ENCODE measurements around the gene DUS2. TPM values are rescaled to one million over a fixed set of nuclear protein-coding genes. Genes with fewer than 3 reads are reported as not detected.
A peak's percentile ranks its signal among the peaks of the same experiment; 100 is the strongest.

DUS2 gene
- total and polyA plus RNA-seq, 7 donors: 3.6 to 17.3 (median 6.6) TPM

- WGBS, 2 donors: 61 to 81% methylated on average over 7 of the region's 7 CpGs
- no peak for DNase-seq
- peaks cover 0 to 56% (median 17%) of the 10 kb centered on the region in 4 donors for H3K36me3 ChIP-seq
- H3K4me1 ChIP-seq: peaks cover 0 to 16% (median 3%) of the 10 kb centered on the region in 4 donors
- H3K27me3 ChIP-seq: no peaks in the 10 kb centered on the region
- intact Hi-C loops (cut with DNase I): no loop called here
- no peaks in the 10 kb centered on the region for H3K9me3 ChIP-seq
- H3K4me3 ChIP-seq: no peak overlapping the region
- H3K27ac ChIP-seq: no peak overlapping the region
- TF ChIP-seq EP300 (IDR thresholded peaks at IDR 0.05): no peak
- TF ChIP-seq CTCF (IDR thresholded peaks at IDR 0.05): no peak
- TF ChIP-seq POLR2A (IDR thresholded peaks at IDR 0.05): no peak
- no peak for TF ChIP-seq POLR2AphosphoS5 (IDR thresholded peaks at IDR 0.05)
Observed at GRCh38 chr16:68077866-68078700, 55.0 kb downstream of the DUS2 start.

GRCh38 chr16:68078701-68079375 is 55.8 kb downstream of the DUS2 start:
- Histone ChIP-seq H3K4me1 (peaks cover 0 to 21% (median 10%) of the 10 kb centered on the region in 4 donors), H3K27ac (peak overlapping the region; percentile 50 to 65 (median 63)), H3K9me3 (no peaks in the 10 kb centered on the region), H3K27me3 (no peaks in the 10 kb centered on the region), H3K36me3 (peaks cover 0 to 51% (median 17%) of the 10 kb centered on the region in 4 donors), H3K4me3 (no peak overlapping the region)
- TF ChIP-seq POLR2AphosphoS5 (IDR thresholded peaks at IDR 0.05) (no peak), EP300 (IDR thresholded peaks at IDR 0.05) (no peak), CTCF (IDR thresholded peaks at IDR 0.05) (no peak), POLR2A (IDR thresholded peaks at IDR 0.05) (no peak)
- 78 to 91% methylated on average over 8 of the region's 8 CpGs for WGBS, 2 donors
- intact Hi-C loops (cut with DNase I): no loop called here
- no peak for DNase-seq

DNA sequence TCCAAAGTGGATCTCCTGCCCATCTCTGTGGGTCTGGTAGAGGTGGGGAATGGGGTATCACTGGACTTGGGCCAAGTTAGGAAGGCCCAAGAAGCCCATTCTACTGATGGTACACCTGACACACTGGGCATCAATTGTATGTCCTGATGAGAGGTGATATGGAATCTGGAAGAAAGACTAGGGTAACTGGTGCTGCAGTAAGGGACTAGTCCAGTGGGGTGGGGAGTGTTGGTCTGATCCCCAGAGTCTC is 56.2 kb downstream of the DUS2 start:
- intact Hi-C loops (cut with DNase I): no loop called here
- Histone ChIP-seq H3K27ac (peak overlapping the region; percentile 50 to 65 (median 63)), H3K36me3 (peaks cover 0 to 46% (median 17%) of the 10 kb centered on the region in 4 donors), H3K9me3 (no peaks in the 10 kb centered on the region), H3K4me3 (no peak overlapping the region), H3K27me3 (no peaks in the 10 kb centered on the region), H3K4me1 (peaks cover 0 to 26% (median 15%) of the 10 kb centered on the region in 4 donors)
- TF ChIP-seq POLR2AphosphoS5 (IDR thresholded peaks at IDR 0.05): no peak
- no peak for TF ChIP-seq POLR2A (IDR thresholded peaks at IDR 0.05)
- no peak for TF ChIP-seq CTCF (IDR thresholded peaks at IDR 0.05)
- DNase-seq: no peak

- Histone ChIP-seq H3K27ac (peak overlapping the region; percentile 50 to 65 (median 63)), H3K36me3 (peaks cover 0 to 42% (median 14%) of the 10 kb centered on the region in 4 donors), H3K4me1 (peaks cover 0 to 28% (median 17%) of the 10 kb centered on the region in 4 donors), H3K4me3 (no peak overlapping the region), H3K9me3 (no peaks in the 10 kb centered on the region), H3K27me3 (no peaks in the 10 kb centered on the region)
- peak; percentile 84 for DNase-seq
- TF ChIP-seq POLR2AphosphoS5 (IDR thresholded peaks at IDR 0.05): peak in 1 of 4 donors; percentile 27
- no peak for TF ChIP-seq POLR2A (IDR thresholded peaks at IDR 0.05)
- 5 to 18% methylated on average over 13 of the region's 13 CpGs for WGBS, 2 donors
- intact Hi-C loops (cut with DNase I): no loop called here
Observed at GRCh38 chr16:68079626-68080344, 56.7 kb downstream of the DUS2 start.

Measured in sigmoid colon (tissue), 7 donors.